NCI-H2196 treated with DMSO at 0.1 percent for 48 hours (cell line): ENCODE data around the gene SLC39A3.

Source experiments
- DNase-seq: peaks from one replicate; lab custom pipeline; 2025; ENCODE audit not compliant: unreplicated experiment; lab: John Stamatoyannopoulos, UW

The SLC39A3 gene

GRCh38 chr19:2739602-2740313 lies at the start of gene SLC39A3:
TSS of gene SLC39A3 (minus strand) at chr19:2740017. CDS start at chr19:2737257, 2,760 bp downstream.
- DNase-seq, result peak; percentile 87

- DNase-seq, result no peak
These were observed 48.4 kb upstream of the SLC39A3 start for GRCh38 chr19:2788237-2788636.

- no peak for DNase-seq
These were observed 47.3 kb upstream of the SLC39A3 start for GRCh38 chr19:2787115-2787514.

- DNase-seq, result peak; percentile 97
These were observed 45.6 kb upstream of the SLC39A3 start, which contains the start of gene THOP1 for GRCh38 chr19:2785244-2785997. TSS of gene THOP1 (plus strand) at chr19:2785503. CDS start at chr19:2785663, 160 bp downstream.

GRCh38 chr19:2783781-2784145 lies 43.9 kb upstream of the SLC39A3 start:
- no peak for DNase-seq

GRCh38 chr19:2782936-2783780 lies 43.3 kb upstream of the SLC39A3 start, which contains the start of gene SGTA:
TSS of gene SGTA (minus strand) at chr19:2783273. CDS start at chr19:2769068, 14,205 bp downstream.
- DNase-seq, result peak; percentile 99

- DNase-seq, result no peak
These were observed 42.6 kb upstream of the SLC39A3 start for GRCh38 chr19:2782329-2782935.

GRCh38 chr19:2780284-2780683 lies 40.5 kb upstream of the SLC39A3 start:
- DNase-seq, result no peak

- DNase-seq, result no peak
These were observed 39.4 kb upstream of the SLC39A3 start for GRCh38 chr19:2779121-2779740.

GRCh38 chr19:2777952-2778683 lies 38.3 kb upstream of the SLC39A3 start:
- DNase-seq, result no peak

GRCh38 chr19:2775556-2776430 lies 36.0 kb upstream of the SLC39A3 start:
- no peak for DNase-seq

GRCh38 chr19:2774953-2775555 lies 35.2 kb upstream of the SLC39A3 start:
- no peak for DNase-seq

GRCh38 chr19:2774083-2774679 lies 34.4 kb upstream of the SLC39A3 start:
- no peak for DNase-seq

GRCh38 chr19:2771786-2772674 lies 32.2 kb upstream of the SLC39A3 start:
- no peak for DNase-seq

- no peak for DNase-seq
These were observed 30.5 kb upstream of the SLC39A3 start for GRCh38 chr19:2770055-2771013.

- no peak for DNase-seq
These were observed 29.4 kb upstream of the SLC39A3 start for GRCh38 chr19:2769218-2769617.
